ENCODE measurements around the gene GAK.
"Not testable (repeated sequence)": the region's sequence is repeated elsewhere in the genome, so short reads cannot be mapped to it uniquely, and the experiment has no call there.

The GAK gene

DNA sequence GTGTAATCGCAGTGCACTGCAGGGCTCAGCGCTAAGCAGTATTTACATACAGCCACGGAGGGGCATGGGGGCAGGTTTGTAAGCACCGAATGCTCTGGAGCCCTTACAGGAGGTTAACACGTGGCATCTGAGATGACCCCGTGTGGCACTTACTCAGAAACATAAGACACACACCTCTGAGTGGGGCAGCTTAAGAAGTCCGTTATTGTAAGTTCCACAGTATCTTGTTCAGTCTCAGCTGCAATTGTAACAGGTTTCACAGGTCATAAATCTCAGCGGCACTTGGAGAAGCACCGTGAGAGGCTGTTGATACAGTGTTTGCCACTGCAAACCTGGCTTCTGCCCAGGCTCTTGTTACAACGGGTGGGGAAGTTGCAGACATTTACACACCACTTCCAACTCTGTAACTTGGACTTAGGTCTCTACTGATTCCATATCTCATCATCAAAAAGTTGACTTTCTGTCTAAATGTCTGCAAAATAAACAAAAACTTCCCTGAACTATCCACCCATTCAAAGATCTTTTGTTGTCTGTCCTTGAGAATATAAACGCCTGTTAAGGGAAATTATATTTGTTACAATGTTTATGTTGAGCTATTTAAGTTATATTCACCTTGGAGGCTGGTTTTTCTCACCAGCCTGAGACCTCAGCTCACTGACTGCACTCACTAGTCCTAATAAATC lies 116.5 kb downstream of the GAK start:
- no peak for DNase-seq (ENCODE audit: low spot score)

DNA sequence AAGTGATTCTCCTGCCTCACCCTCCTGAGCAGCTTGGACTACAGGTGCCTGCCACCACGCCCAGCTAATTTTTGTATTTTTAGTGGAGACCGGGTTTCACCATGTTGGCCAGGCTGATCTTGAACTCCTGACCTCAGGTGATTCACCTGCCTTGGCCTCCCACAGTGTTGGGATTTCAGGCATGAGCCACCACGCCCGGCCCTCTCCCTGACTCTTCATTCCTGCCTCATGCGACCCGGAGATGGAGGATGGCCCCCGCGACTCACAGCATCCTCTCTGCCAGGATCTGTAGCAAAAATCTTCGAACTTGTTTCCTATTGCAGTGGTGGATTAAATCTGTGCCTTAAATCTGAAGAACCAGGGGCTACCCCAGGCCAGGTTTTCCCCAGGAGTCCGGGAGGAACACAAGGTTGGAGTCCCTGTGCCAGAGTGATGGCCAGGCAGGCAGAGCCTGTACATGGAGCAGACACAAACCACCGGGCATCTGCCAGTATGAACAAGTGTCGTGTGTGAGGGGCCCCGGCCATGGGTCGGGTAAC lies 117.7 kb downstream of the GAK start:
- DNase-seq (ENCODE audit: low spot score): no peak

GRCh38 chr4:813900-814299 lies 118.2 kb downstream of the GAK start:
- DNase-seq (ENCODE audit: low spot score): no peak

DNA sequence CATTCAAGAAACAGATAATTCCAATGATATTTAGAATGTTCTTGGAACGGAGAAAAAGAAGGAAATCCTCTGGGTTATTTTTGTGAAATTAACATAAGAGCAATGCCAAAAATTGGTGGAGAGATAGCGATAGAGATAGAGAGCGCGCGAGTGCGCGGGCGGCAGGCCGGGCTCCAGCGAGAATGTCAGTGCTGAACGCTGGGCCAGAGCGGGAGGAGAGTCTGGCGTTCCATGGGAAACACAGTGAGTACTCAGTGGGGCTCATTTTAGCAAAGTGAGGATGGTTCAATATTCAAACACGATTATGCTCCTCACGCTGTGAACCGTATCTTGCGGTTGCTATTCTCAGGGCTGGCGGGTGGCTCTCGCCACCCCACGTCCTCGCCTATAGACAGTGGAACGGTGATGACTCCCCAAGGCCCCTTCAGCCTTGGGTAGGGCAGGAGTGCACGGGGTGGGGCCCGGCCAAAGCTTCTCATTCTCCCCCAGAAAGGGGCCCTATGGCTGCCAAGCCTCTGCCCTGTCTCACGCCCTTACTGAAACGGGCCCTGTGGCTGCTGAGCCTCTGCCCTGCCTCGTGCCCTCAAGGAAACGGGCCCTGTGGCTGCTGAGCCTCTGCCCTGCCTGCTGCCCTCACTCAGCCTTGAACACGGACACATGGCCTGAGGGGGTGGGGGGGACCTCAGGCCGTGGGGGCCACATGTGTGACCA lies 123.1 kb downstream of the GAK start:
- no peak for DNase-seq (ENCODE audit: low spot score)

DNA sequence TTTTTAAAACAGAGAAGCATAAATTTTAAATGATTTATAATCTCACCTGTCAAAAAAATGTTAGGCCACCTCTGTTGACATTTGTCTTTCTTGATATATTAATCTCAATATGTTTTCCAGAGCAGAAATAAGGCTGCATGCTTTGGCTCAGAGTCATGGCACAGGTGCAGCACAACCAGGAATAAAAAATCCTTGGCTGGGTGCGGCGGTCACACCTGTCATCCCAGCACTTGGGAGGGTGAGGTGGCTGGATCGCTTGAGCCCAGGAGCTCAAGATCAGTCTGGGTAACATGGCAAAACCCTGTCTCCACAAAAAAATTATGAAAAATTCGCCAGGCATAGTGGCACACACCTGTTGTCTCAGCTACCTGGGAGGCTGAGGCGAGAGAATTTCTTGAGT lies 124.3 kb downstream of the GAK start:
- DNase-seq (ENCODE audit: low spot score): no peak

- not testable (repeated sequence) for DNase-seq (ENCODE audit: low spot score)
Observed at GRCh38 chr4:806979-807378, 125.1 kb downstream of the GAK start.

GRCh38 chr4:804804-805203 lies 127.3 kb downstream of the GAK start:
- no peak for DNase-seq (ENCODE audit: low spot score)

DNA sequence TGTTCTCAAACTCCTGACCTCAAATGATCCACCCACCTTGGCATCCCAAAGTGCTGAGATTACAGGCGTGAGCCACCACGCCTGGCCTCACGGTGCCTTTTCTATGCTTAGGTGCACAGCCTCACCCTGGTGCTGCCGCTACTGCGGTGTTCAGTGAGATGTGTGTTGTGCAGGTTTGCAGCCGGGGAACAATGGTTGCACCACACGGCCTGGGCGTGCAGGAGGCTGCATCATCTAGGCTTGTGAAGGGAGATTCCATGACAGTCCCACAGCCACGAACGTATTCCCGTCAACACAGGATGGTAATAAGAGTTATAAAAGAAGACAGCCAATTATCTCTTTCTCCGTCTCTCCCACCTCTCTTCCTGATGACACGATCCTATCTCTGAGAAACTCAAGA lies 128.2 kb downstream of the GAK start:
- no peak for DNase-seq (ENCODE audit: low spot score)

GRCh38 chr4:801436-802124 lies 130.5 kb downstream of the GAK start:
- no peak for DNase-seq (ENCODE audit: low spot score)
